HEK293 (cell line): ENCODE results near the gene STX3.
A peak's percentile ranks its signal among the peaks of the same experiment; 100 is the strongest.

ENCODE experiments used
- CTCF ChIA-PET: fragments of 350-600 bp; formaldehyde crosslinking; extraction: SDS; loops from one replicate; lab custom pipeline; 2021; ENCODE audit warnings: antibody characterized with exemption; lab: Yijun Ruan, JAX
- POLR2A ChIA-PET: fragments of 300-600 bp; formaldehyde crosslinking; extraction: SDS; loops from one replicate; lab custom pipeline; 2020; ENCODE audit warnings: antibody characterized with exemption, inconsistent platforms; lab: Yijun Ruan, JAX
- H3K27ac ChIP-seq: fragments of 200-500 bp; sonication (Bioruptor generic); 2 replicates; pipeline ENCODE4 v1.5.1; 2014; ENCODE audit warnings: low read depth, low read length, control low read depth, inconsistent platforms; ENCODE audit errors: extremely low read depth
- H3K36me3 ChIP-seq, 2 experiments: fragments of 200-500 bp in 1 of 2; sonication (Bioruptor generic) in 1 of 2; 1 replicate in 1 of 2; 2 replicates in 1 of 2; pipeline ENCODE4 v1.5.1; 2014 to 2017; ENCODE audit warnings: inconsistent platforms in 2 of 2, low read length in 2 of 2; ENCODE audit not compliant: control insufficient read depth in 2 of 2, insufficient read depth in 1 of 2
- H3K4me1 ChIP-seq: fragments of 200-500 bp; sonication (Bioruptor generic); 2 replicates; pipeline ENCODE4 v1.5.1; 2014; ENCODE audit warnings: mild to moderate bottlenecking, low read length, inconsistent platforms; ENCODE audit not compliant: control insufficient read depth, insufficient read depth
- H3K4me3 ChIP-seq: 2 replicates; pipeline ENCODE4 v1.5.1; 2011; ENCODE audit warnings: low read depth, mild to moderate bottlenecking, control low read depth, low read length, moderate library complexity
- H3K9me3 ChIP-seq: fragments of 200-500 bp; sonication (Bioruptor generic); 2 replicates; pipeline ENCODE4 v1.5.1; 2014; ENCODE audit warnings: low read depth, low read length, inconsistent platforms; ENCODE audit not compliant: control insufficient read depth, insufficient read depth
- OSR2 ChIP-seq: fragments of 450-650 bp; formaldehyde crosslinking; IDR thresholded peaks from 2 replicates; pipeline ENCODE4 v1.5.1; 2016; ENCODE audit warnings: missing biosample characterization, missing genetic modification characterization
- TCF7L2 ChIP-seq: IDR thresholded peaks from 2 replicates; pipeline ENCODE4 v1.6.1; 2011; ENCODE audit warnings: low read depth, mild to moderate bottlenecking, inconsistent platforms, low read length, moderate library complexity, borderline replicate concordance
- ZNF169 ChIP-seq: fragments of 450-650 bp; formaldehyde crosslinking; IDR thresholded peaks from 2 replicates; pipeline ENCODE4 v1.5.1; 2016; ENCODE audit warnings: missing biosample characterization, missing genetic modification characterization
- ZNF174 ChIP-seq: fragments of 450-650 bp; formaldehyde crosslinking; IDR thresholded peaks from 2 replicates; pipeline ENCODE4 v1.5.0; 2017; ENCODE audit warnings: missing biosample characterization, mild to moderate bottlenecking, missing genetic modification characterization
- ZNF2 ChIP-seq: fragments of 450-650 bp; formaldehyde crosslinking; IDR thresholded peaks from 2 replicates; pipeline ENCODE4 v1.5.1; 2016; ENCODE audit warnings: missing biosample characterization, missing genetic modification characterization
- ZNF514 ChIP-seq: fragments of 450-650 bp; formaldehyde crosslinking; IDR thresholded peaks from 2 replicates; pipeline ENCODE4 v1.5.1; 2016; ENCODE audit warnings: missing biosample characterization, missing genetic modification characterization
- ZNF677 ChIP-seq: fragments of 450-650 bp; IDR thresholded peaks from 2 replicates; pipeline ENCODE4 v1.5.0; 2018; ENCODE audit warnings: missing biosample characterization, mild to moderate bottlenecking, missing genetic modification characterization, moderate library complexity
- ZNF792 ChIP-seq: fragments of 450-650 bp; formaldehyde crosslinking; IDR thresholded peaks from 2 replicates; pipeline ENCODE4 v1.5.1; 2016; ENCODE audit warnings: missing biosample characterization, missing genetic modification characterization
- ZNF837 ChIP-seq: fragments of 450-650 bp; formaldehyde crosslinking; IDR thresholded peaks from 2 replicates; pipeline ENCODE4 v1.5.1; 2016; ENCODE audit warnings: missing biosample characterization, missing genetic modification characterization
- TF ChIP-seq, protein P1 (sequence below): fragments of 450-650 bp; formaldehyde crosslinking; conservative IDR thresholded peaks from 2 replicates; pipeline ENCODE4 v1.5.1; 2016; ENCODE audit warnings: low read depth, missing biosample characterization, missing genetic modification characterization
- TF ChIP-seq, protein P2 (sequence below): fragments of 450-650 bp; formaldehyde crosslinking; IDR thresholded peaks from 2 replicates; pipeline ENCODE4 v1.5.1; 2017; ENCODE audit warnings: missing biosample characterization, missing genetic modification characterization
- TF ChIP-seq, protein P3 (sequence below): fragments of 450-650 bp; formaldehyde crosslinking; IDR thresholded peaks from 2 replicates; pipeline ENCODE4 v1.5.1; 2016; ENCODE audit warnings: missing biosample characterization, missing genetic modification characterization
- TF ChIP-seq, protein P4 (sequence below): fragments of 450-650 bp; formaldehyde crosslinking; IDR thresholded peaks from 2 replicates; pipeline ENCODE4 v1.5.1; 2016; ENCODE audit warnings: missing biosample characterization, missing genetic modification characterization
- TF ChIP-seq, protein P5 (sequence below): fragments of 450-650 bp; formaldehyde crosslinking; IDR thresholded peaks from 2 replicates; pipeline ENCODE4 v1.5.1; 2016; ENCODE audit warnings: missing biosample characterization, missing genetic modification characterization
- TF ChIP-seq, protein P6 (sequence below): fragments of 450-650 bp; formaldehyde crosslinking; IDR thresholded peaks from 2 replicates; pipeline ENCODE4 v1.5.1; 2016; ENCODE audit warnings: missing biosample characterization, missing genetic modification characterization
- TF ChIP-seq, protein P7 (sequence below): fragments of 450-650 bp; formaldehyde crosslinking; IDR thresholded peaks from 2 replicates; pipeline ENCODE4 v1.5.1; 2017; ENCODE audit warnings: missing biosample characterization, missing genetic modification characterization

STX3 gene

DNA sequence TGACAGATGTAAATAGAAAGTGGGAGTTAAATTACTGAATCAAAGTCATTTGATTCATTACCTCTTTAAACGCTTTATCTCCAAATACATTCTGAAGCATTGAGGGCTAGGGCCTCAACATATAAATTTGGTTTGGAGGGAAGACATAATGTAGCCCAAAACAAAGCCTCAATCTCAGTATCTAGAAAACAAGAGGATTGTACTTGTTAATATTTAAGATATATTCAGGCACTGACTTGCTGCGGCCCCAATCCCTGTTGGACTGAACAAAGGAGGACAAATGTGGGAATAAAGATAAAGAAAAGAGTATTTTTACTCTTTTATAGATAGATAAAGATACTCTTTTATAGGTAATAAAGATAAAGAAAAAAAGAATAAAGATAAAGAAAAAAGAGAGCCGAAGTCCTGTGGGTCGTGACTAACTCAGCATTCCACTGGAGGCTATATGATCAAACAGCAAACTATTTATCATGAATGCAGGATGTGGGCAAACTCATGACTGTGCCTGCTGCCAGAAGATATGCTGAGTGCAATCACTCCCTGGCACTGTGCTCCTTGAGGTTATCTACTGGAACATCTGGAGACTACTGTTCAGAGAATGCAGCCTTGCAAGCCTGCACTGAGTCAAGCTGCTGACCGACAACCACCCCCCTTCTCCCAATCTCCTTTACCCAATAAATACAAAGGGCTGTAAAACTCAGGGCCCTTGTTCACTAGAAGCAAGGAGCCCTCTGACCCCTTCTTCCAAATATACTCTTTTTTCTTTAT is 48.5 kb upstream of the STX3 start (continued):
- TF ChIP-seq, protein P1, sequence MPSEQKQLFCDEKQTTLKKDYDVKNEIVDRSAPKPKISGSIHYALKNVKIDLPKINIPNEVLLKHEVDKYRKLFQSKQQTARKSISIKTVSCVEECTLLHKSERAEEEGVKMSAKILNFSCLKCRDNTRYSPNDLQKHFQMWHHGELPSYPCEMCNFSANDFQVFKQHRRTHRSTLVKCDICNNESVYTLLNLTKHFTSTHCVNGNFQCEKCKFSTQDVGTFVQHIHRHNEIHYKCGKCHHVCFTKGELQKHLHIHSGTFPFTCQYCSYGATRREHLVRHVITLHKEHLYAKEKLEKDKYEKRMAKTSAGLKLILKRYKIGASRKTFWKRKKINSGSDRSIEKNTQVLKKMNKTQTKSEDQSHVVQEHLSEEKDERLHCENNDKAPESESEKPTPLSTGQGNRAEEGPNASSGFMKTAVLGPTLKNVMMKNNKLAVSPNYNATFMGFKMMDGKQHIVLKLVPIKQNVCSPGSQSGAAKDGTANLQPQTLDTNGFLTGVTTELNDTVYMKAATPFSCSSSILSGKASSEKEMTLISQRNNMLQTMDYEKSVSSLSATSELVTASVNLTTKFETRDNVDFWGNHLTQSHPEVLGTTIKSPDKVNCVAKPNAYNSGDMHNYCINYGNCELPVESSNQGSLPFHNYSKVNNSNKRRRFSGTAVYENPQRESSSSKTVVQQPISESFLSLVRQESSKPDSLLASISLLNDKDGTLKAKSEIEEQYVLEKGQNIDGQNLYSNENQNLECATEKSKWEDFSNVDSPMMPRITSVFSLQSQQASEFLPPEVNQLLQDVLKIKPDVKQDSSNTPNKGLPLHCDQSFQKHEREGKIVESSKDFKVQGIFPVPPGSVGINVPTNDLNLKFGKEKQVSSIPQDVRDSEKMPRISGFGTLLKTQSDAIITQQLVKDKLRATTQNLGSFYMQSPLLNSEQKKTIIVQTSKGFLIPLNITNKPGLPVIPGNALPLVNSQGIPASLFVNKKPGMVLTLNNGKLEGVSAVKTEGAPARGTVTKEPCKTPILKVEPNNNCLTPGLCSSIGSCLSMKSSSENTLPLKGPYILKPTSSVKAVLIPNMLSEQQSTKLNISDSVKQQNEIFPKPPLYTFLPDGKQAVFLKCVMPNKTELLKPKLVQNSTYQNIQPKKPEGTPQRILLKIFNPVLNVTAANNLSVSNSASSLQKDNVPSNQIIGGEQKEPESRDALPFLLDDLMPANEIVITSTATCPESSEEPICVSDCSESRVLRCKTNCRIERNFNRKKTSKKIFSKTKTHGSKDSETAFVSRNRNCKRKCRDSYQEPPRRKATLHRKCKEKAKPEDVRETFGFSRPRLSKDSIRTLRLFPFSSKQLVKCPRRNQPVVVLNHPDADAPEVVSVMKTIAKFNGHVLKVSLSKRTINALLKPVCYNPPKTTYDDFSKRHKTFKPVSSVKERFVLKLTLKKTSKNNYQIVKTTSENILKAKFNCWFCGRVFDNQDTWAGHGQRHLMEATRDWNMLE = no peak
- 0 out of 2 replicates have a peak, but pooled peaks have one; percentile 21 for TF ChIP-seq TCF7L2
- TF ChIP-seq, protein P2, sequence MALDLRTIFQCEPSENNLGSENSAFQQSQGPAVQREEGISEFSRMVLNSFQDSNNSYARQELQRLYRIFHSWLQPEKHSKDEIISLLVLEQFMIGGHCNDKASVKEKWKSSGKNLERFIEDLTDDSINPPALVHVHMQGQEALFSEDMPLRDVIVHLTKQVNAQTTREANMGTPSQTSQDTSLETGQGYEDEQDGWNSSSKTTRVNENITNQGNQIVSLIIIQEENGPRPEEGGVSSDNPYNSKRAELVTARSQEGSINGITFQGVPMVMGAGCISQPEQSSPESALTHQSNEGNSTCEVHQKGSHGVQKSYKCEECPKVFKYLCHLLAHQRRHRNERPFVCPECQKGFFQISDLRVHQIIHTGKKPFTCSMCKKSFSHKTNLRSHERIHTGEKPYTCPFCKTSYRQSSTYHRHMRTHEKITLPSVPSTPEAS (tag by site-specific recombination) = no peak
- TF ChIP-seq, protein P3, sequence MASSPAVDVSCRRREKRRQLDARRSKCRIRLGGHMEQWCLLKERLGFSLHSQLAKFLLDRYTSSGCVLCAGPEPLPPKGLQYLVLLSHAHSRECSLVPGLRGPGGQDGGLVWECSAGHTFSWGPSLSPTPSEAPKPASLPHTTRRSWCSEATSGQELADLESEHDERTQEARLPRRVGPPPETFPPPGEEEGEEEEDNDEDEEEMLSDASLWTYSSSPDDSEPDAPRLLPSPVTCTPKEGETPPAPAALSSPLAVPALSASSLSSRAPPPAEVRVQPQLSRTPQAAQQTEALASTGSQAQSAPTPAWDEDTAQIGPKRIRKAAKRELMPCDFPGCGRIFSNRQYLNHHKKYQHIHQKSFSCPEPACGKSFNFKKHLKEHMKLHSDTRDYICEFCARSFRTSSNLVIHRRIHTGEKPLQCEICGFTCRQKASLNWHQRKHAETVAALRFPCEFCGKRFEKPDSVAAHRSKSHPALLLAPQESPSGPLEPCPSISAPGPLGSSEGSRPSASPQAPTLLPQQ (tag by site-specific recombination) = no peak
- TF ChIP-seq ZNF837 (tag by site-specific recombination) = no peak
- TF ChIP-seq, protein P4, sequence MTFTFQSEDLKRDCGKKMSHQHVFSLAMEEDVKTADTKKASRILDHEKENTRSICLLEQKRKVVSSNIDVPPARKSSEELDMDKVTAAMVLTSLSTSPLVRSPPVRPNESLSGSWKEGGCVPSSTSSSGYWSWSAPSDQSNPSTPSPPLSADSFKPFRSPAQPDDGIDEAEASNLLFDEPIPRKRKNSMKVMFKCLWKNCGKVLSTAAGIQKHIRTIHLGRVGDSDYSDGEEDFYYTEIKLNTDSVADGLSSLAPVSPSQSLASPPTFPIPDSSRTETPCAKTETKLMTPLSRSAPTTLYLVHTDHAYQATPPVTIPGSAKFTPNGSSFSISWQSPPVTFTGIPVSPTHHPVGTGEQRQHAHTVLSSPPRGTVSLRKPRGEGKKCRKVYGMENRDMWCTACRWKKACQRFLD (tag by site-specific recombination) = no peak
- TF ChIP-seq ZNF169 (tag by site-specific recombination) = no peak
- TF ChIP-seq, all 188 proteins: peak for 2

DNA sequence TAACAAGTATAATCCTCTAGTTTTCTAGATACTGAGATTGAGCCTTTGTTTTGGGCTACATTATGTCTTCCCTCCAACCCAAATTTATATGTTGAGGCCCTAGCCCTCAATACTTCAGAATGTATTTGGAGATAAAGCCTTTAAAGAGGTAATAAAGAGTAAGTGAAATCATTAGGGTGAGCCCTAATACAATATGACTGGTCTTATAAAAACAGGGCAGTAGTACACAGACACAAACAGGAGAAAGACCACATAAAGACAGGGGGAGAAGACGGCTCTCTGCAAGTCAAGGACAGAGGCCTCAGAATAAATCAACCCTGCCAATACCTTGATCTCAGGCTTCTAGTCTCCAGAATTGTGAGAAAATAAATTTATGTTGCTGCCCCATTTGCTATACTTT is 47.8 kb upstream of the STX3 start:
- CTCF ChIA-PET = no interaction called here
- no peaks in the 10 kb centered on the region for H3K4me1 ChIP-seq
- H3K9me3 ChIP-seq = no peaks in the 10 kb centered on the region
- H3K4me3 ChIP-seq = no peak overlapping the region
- TF ChIP-seq, protein P5, sequence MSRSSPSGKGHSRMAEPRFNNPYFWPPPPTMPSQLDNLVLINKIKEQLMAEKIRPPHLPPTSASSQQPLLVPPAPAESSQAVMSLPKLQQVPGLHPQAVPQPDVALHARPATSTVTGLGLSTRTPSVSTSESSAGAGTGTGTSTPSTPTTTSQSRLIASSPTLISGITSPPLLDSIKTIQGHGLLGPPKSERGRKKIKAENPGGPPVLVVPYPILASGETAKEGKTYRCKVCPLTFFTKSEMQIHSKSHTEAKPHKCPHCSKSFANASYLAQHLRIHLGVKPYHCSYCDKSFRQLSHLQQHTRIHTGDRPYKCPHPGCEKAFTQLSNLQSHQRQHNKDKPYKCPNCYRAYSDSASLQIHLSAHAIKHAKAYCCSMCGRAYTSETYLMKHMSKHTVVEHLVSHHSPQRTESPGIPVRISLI (tag by site-specific recombination) = no peak
- TF ChIP-seq ZNF677 (tag by site-specific recombination) = no peak
- TF ChIP-seq OSR2 (tag by site-specific recombination) = no peak
- no peak for TF ChIP-seq ZNF514
- TF ChIP-seq, protein P6, sequence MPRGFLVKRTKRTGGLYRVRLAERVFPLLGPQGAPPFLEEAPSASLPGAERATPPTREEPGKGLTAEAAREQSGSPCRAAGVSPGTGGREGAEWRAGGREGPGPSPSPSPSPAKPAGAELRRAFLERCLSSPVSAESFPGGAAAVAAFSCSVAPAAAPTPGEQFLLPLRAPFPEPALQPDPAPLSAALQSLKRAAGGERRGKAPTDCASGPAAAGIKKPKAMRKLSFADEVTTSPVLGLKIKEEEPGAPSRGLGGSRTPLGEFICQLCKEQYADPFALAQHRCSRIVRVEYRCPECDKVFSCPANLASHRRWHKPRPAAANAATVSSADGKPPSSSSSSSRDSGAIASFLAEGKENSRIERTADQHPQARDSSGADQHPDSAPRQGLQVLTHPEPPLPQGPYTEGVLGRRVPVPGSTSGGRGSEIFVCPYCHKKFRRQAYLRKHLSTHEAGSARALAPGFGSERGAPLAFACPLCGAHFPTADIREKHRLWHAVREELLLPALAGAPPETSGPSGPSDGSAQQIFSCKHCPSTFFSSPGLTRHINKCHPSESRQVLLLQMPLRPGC (tag by site-specific recombination) = no peak
- no peak for TF ChIP-seq ZNF792 (tag by site-specific recombination)
- no peak for TF ChIP-seq ZNF2 (tag by site-specific recombination)
- TF ChIP-seq, protein P7, sequence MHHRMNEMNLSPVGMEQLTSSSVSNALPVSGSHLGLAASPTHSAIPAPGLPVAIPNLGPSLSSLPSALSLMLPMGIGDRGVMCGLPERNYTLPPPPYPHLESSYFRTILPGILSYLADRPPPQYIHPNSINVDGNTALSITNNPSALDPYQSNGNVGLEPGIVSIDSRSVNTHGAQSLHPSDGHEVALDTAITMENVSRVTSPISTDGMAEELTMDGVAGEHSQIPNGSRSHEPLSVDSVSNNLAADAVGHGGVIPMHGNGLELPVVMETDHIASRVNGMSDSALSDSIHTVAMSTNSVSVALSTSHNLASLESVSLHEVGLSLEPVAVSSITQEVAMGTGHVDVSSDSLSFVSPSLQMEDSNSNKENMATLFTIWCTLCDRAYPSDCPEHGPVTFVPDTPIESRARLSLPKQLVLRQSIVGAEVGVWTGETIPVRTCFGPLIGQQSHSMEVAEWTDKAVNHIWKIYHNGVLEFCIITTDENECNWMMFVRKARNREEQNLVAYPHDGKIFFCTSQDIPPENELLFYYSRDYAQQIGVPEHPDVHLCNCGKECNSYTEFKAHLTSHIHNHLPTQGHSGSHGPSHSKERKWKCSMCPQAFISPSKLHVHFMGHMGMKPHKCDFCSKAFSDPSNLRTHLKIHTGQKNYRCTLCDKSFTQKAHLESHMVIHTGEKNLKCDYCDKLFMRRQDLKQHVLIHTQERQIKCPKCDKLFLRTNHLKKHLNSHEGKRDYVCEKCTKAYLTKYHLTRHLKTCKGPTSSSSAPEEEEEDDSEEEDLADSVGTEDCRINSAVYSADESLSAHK = no peak
- no peak for TF ChIP-seq ZNF174 (tag by site-specific recombination)
- TF ChIP-seq, all 188 proteins: peak for 0
- POLR2A ChIA-PET = no interaction called here
- no peaks in the 10 kb centered on the region for H3K36me3 ChIP-seq
- no peak overlapping the region for H3K27ac ChIP-seq
